NCI-H446 treated with DMSO at 0.1 percent for 48 hours (cell line): ENCODE results near the gene ABCB9.
A peak's percentile ranks its signal among the peaks of the same experiment; 100 is the strongest.
"Not testable (repeated sequence)": the region's sequence is repeated elsewhere in the genome, so short reads cannot be mapped to it uniquely, and the experiment has no call there.

Experiments used
- DNase-seq: peaks from one replicate; lab custom pipeline; 2025; lab: John Stamatoyannopoulos, UW

The ABCB9 gene

DNA sequence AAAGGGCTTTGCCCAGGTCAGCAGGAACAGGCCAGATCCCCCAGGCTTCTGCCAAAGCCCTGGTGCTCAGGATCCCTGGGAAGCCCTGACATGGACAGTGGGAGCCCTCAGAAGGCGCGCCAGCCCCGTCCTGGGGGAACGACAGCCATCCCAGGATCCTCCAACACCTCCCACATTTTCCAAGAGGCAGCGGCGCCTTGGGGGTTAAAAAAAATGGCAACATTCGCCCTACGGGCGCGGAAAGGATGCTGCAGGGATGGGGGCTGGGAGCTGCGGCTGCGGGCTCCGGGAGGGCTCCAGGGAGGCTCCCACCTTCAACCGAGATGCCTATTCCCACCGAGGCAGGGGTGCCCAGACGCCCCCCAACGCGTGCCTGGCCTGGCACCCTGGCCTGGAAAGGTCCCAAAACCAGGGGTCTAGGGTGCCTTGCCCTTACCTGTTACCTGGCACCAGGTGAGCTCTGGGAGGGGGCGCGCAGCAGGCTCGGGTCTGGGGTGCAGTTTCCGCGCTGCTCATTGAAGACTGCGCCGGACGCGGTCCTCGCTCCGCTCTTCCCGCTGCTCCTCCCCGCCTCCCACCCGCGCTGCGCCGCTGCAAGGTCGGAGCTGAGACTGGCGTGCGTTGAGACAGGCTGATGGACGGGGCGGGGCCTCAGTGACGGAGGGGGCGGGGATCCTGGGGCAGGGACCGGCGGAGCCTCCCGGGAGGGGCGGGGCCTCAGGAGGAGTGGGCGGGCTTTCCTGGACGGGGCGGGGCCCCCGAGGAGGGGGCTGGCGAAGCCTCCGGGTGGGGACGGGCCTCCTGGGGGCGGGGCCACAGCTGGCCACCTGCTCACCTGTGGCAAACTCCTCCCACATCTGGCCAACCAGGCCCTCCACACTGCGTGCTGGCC, at the start of gene ABCB9:
Gene ABCB9, minus strand, starts transcription at position 613 of the 892 bp plus-strand sequence. CDS start 6,228 bp downstream, outside the sequence.
- peak; percentile 71 for DNase-seq

- DNase-seq = not testable (repeated sequence)
These were observed 48.2 kb upstream of the ABCB9 start for GRCh38 chr12:123014473-123014872.

GRCh38 chr12:123013185-123014095, 47.2 kb upstream of the ABCB9 start:
- no peak for DNase-seq

DNA sequence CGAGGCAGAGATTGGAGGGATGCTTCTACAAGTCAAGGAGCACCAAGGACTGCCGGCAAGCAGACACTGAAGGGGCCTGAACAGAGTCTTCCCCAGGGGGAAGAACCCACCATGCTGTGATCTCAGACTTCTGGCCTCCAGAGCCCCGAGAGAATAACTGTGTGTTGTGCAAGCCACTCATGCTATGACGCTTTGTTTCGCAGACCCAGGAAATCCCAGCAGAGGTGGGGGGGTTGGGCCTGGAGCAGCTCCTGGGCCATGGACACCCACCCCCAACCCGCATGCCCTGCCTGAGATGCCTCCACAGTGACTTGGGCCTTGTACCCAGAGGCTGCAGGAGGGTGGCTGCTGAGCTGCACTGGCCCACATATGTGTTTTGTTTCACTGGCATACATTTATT, 45.4 kb upstream of the ABCB9 start:
- DNase-seq = no peak

DNA sequence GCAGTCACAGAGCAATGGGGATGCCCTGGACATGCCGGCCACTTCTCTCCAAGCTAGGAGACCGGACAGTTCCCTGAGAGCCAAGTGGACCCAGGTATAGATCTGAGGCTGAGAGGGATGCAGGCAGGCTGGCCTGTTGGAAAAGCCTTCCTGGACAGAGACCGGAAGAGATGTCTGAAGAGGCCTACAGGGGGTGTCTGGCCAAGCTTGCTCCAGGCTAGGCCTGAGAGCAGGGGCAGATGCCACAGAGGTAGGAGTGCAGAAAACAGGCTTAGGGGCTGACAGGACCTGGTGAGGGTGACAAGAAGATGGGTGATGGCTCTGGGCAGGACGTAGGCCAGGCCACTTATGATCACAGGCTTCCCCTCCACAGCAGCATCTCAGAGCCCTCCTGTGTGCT, 44.4 kb upstream of the ABCB9 start:
- DNase-seq = no peak

- no peak for DNase-seq
These were observed 43.8 kb upstream of the ABCB9 start for GRCh38 chr12:123010110-123010509.

DNA sequence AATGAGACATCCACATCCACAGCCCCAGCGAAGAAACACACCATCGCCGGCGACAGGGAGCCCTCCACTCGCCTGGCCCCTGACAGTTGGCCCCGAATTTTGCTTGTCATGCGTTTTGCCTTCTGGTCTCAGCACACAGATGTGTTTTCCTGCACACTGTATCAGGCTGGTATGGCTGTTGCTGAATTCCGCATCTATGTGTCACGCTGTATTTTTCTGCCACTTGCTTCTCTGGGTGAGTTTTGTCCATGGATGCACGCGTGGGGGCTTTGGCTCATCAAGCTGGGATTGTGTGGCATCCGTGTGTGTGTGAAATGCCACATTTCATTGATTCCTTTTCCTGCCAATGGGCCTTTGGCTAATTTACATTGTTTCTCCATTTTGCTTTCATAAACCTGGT, 40.7 kb upstream of the ABCB9 start:
- DNase-seq = no peak

- no peak for DNase-seq
These were observed 38.9 kb upstream of the ABCB9 start for GRCh38 chr12:123005081-123005626.

- DNase-seq = no peak
These were observed 38.0 kb upstream of the ABCB9 start for GRCh38 chr12:123004287-123004686.

DNA sequence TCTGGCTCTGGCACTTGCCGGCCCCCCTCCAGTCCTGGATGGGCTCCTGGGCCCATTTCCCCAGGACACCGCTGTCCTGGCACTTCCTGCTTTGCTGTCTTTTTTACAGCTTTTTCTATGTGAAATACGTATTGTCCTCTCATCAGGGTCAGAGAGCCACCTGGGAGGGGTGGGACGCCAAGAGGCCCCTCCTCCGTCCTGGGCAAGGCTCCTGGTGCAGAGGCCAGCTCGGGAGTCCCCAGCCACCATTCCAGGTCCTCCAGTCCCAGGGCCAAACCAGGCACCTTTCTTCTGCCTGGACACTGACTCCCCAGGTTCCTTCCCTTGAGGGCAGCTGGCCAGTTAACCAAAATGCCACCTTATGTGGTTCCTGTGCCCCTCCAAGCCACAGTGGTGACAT, 37.0 kb upstream of the ABCB9 start:
- DNase-seq = no peak

GRCh38 chr12:123001464-123001863, 35.2 kb upstream of the ABCB9 start:
- no peak for DNase-seq

- no peak for DNase-seq
These were observed 34.3 kb upstream of the ABCB9 start for GRCh38 chr12:123000578-123000977.

GRCh38 chr12:122999986-123000420, 33.7 kb upstream of the ABCB9 start:
- no peak for DNase-seq

DNA sequence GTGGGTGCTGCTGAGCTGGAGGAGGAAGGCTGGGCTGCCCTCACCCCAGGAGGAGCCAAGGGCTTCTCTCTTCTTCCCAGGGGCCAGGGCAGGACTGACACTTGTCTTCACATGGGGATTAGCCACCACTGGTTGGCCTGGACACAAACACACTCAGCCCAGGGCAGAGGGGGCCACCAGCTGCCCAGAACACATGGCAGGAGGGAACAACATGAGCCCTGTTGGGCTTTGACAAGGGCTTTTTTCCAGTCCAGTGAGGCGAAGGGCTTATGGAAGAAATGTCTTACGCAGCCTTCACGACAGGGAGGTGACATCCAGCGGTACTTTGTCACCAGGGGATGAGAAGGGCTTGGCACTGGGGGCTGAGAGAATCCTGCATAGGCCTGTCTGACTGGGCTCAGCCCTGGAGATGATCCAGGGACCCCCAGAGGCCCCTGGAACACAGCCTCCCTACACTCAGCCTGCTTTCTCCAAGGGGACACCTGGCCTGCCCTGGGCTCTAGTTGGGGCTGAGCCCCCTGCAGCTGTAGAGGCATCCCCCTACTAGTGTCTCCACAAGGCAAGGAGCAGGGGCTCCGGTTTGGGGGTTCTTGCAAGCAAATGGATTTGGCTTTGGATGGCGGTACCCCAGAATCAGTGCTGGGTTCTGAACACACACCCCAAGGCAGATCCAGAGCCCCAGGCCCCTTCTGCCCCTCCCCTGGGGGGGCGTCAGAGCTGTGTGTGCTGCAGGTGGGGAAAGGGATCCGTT, 33.1 kb upstream of the ABCB9 start:
- DNase-seq = no peak

DNA sequence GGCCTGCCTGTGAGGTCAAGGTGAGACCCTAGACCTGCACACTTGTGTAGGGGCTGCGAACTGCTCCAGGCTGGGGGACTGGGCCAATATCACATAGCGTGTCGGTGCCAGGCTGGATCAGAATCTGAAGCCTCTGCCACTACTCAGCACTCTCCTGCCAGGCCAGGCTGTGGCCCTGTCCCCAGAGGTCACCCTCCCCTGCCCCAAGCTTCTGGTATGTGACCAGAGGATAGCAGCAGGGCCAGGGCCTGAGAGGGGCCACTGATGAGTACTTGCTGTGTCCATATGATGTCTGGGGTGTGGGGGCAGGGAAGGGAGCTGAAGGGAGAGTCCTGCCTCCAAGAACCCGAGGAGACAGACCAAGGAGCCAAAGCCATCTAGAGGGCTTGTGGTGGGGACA, 32.1 kb upstream of the ABCB9 start:
- DNase-seq = no peak

GRCh38 chr12:122997343-122998250, 31.3 kb upstream of the ABCB9 start:
- no peak for DNase-seq

DNA sequence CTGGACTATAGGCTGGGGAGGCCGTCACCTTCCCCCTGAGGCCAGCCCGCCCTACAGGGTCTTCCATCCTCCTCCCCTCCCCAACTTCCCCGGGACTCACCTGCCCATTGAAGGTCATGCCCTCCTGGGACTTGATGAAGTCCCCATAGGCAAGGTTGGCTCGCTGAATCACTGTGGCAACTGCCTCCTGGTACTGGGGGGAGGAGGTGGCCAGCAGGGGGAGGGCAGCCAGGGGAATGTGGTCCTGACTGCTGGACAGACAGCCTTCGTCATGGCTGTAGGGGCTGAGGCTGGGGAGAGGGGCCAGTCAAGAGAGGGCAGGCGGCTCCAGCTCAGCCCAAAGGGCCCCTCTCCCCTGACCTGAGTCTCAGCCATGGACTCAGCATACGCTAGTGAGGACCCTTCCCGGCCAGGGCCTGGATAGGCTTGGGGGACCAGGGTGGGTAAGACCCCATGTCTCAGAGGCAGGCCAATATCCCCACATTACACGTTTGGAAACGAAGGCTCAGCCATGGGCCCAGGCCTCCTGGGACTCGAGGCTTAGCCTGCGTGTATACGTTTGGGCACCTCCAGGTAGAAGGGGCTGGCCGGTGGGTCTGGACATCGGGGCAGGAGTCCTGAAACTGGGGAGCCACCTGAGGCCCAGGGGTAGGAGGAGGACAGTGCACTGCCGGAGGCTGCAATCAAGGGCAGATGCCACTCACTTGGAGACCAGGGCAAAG, 30.5 kb upstream of the ABCB9 start:
- no peak for DNase-seq

DNA sequence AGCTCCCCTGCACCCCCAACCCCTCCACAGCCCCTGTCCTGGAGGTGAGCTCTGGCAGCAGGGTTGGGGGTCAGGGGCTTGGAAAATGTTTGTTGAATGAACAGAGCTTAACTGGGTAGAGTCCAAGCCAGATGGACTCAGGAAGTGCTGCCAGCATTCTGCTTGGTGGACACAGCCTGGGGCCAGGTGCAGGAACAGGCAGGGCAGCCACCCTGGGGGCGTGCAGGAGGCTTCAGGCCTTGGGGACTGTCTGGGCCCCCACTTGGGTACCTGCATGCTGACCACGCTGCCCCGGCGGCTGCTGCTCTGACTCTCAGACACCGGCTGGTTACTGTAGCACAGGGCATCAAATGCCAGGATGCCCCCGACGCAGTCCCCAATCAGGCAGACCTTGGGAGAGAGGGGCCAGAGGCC, 29.9 kb upstream of the ABCB9 start:
- DNase-seq = no peak

- no peak for DNase-seq
These were observed 29.4 kb upstream of the ABCB9 start for GRCh38 chr12:122995503-122996187.
